Mesothelial cell of epicardium (in vitro differentiated cells): ENCODE measurements around the gene EHD4. TPM values are rescaled to one million over a fixed set of nuclear protein-coding genes. Genes with fewer than 3 reads are reported as not detected.
A peak's percentile ranks its signal among the peaks of the same experiment; 100 is the strongest.

Source experiments
- DNase-seq, 2 experiments: peaks; one replicate each; pipeline ENCODE4 v3.0.0; 2021; ENCODE audit warnings: low spot score in 2 of 2; ENCODE audit not compliant: unreplicated experiment in 2 of 2
- H3K27ac Mint-ChIP-seq: 2 replicates; pipeline ENCODE4 v1.8.0; 2021; ENCODE audit warnings: mixed read lengths
- H3K27me3 Mint-ChIP-seq: 2 replicates; pipeline ENCODE4 v1.8.0; 2021; ENCODE audit warnings: low read depth, mixed read lengths
- H3K36me3 Mint-ChIP-seq: 2 replicates; pipeline ENCODE4 v1.8.0; 2021; ENCODE audit warnings: mixed read lengths
- H3K4me1 Mint-ChIP-seq: 2 replicates; pipeline ENCODE4 v1.8.0; 2021; ENCODE audit warnings: mixed read lengths
- H3K4me3 Mint-ChIP-seq: 2 replicates; pipeline ENCODE4 v1.8.0; 2021; ENCODE audit warnings: mild to moderate bottlenecking, moderate library complexity, mixed read lengths
- H3K9me3 Mint-ChIP-seq: 2 replicates; pipeline ENCODE4 v1.8.0; 2021; ENCODE audit warnings: mixed read lengths
- total RNA-seq: library from RNA; stranded (reverse); gene quantifications from 3 replicates; pipeline ENCODE4 v1.2.1, GENCODE V29; 2021
- TF ChIP-seq, protein P1 (sequence below): fragments of 200-600 bp; sonication (generic); IDR thresholded peaks from one replicate; pipeline ENCODE4 v1.5.0; 2021; ENCODE audit warnings: antibody characterized with exemption; ENCODE audit not compliant: unreplicated experiment

Gene EHD4
- total RNA-seq, 1 donor from 2014 or later, result 16.1 TPM

DNA sequence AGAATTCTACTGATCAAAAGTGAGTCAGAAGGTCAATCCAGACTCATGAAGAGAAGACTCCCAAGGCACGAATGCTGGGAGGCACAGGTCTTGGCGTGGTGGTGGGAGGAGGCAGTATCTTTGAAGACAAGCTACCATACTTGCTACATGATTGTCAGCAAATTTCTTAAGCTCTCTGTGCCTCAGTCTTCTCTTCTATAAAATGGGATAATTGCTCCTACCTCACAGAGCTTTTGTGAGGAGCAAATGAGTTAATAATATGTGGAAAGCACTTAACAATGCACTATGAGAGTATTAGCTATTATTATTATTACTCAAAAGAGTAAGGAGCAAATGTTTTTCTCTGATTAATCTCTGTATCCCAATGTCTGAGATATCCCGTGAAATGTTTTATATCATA lies 36.2 kb downstream of the EHD4 start:
- Mint-ChIP-seq H3K36me3 (peaks cover 6% of the 10 kb centered on the region), H3K4me3 (no peak overlapping the region), H3K27me3 (no peaks in the 10 kb centered on the region), H3K9me3 (no peaks in the 10 kb centered on the region), H3K27ac (no peak overlapping the region), H3K4me1 (peaks cover 26% of the 10 kb centered on the region)
- DNase-seq, result no peak
- TF ChIP-seq, protein P1, sequence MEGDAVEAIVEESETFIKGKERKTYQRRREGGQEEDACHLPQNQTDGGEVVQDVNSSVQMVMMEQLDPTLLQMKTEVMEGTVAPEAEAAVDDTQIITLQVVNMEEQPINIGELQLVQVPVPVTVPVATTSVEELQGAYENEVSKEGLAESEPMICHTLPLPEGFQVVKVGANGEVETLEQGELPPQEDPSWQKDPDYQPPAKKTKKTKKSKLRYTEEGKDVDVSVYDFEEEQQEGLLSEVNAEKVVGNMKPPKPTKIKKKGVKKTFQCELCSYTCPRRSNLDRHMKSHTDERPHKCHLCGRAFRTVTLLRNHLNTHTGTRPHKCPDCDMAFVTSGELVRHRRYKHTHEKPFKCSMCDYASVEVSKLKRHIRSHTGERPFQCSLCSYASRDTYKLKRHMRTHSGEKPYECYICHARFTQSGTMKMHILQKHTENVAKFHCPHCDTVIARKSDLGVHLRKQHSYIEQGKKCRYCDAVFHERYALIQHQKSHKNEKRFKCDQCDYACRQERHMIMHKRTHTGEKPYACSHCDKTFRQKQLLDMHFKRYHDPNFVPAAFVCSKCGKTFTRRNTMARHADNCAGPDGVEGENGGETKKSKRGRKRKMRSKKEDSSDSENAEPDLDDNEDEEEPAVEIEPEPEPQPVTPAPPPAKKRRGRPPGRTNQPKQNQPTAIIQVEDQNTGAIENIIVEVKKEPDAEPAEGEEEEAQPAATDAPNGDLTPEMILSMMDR, result no peak

DNA sequence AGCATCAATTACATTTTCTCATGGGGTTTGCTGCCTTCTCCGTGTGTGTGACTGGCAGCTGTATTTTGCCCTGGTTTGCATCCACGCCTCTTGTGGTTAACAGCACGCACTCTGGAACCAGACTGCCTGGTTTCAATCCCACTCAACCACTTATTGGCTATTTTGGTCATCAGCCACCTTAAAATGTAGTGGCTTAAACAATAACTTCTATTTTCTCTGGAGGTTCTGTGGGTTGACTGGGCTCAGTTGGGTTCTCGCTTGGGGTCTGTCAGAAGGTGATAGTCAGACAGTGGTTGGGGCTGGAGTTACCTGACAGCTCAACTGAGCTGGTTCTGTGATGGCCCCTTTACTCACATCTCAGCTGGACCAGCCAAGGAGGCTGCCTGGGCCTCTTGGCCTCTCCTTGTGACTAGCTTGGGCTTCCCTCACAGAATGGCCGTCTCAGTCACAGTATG lies 36.8 kb downstream of the EHD4 start:
- H3K36me3 Mint-ChIP-seq, result peaks cover 6% of the 10 kb centered on the region
- no peak overlapping the region for H3K27ac Mint-ChIP-seq
- TF ChIP-seq, protein P1, result no peak
- H3K4me3 Mint-ChIP-seq, result no peak overlapping the region
- peaks cover 28% of the 10 kb centered on the region for H3K4me1 Mint-ChIP-seq
- DNase-seq, result no peak
- H3K9me3 Mint-ChIP-seq, result no peaks in the 10 kb centered on the region
- no peaks in the 10 kb centered on the region for H3K27me3 Mint-ChIP-seq

DNA sequence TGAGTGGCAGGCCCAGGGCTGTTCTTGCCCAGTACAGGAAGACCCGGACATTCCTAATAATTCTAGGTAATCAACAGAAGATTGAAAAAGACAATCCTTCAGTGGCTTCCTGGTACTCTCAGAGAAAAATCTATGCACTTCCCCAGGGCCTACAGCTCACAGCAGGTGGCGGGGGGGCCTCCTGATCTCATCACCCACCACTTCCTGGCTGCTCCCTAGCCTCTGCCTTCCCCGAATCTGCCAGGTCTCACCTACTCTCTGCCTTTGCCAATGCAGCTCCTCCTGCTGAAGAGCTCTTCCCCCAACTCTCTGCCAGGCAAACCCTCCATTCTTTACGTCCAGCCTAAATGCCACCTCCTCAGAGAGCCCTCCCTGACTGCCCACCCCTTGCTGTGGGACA lies 37.5 kb downstream of the EHD4 start:
- Mint-ChIP-seq H3K9me3 (no peaks in the 10 kb centered on the region), H3K36me3 (peaks cover 6% of the 10 kb centered on the region), H3K27me3 (no peaks in the 10 kb centered on the region), H3K4me3 (no peak overlapping the region), H3K4me1 (peaks cover 35% of the 10 kb centered on the region), H3K27ac (peak overlapping the region; percentile 0)
- TF ChIP-seq, protein P1, result no peak
- DNase-seq, result no peak

DNA sequence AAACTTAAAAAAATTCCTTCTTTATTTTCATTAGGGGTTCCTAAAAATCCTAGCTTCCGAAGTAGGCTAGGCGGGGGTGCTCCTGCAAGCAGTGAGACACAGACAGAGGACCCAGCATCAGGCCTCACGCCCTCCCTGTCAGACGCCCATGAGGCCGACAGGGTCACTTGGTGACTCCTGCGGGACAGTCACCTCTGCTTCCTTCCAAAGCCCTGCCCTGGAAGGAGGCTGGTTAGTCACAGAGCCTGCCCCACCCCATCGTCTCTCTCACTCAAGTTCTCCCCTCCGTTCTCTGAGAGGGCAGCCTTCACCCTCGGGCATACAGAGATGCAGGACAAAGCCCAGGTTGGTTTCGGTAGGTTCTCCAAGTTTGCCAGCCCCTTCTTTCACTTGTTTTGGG lies 38.6 kb downstream of the EHD4 start:
- DNase-seq, result no peak
- Mint-ChIP-seq H3K9me3 (no peaks in the 10 kb centered on the region), H3K27me3 (no peaks in the 10 kb centered on the region), H3K4me3 (no peak overlapping the region), H3K27ac (no peak overlapping the region), H3K4me1 (peaks cover 45% of the 10 kb centered on the region), H3K36me3 (peaks cover 4% of the 10 kb centered on the region)
- TF ChIP-seq, protein P1, result no peak

DNA sequence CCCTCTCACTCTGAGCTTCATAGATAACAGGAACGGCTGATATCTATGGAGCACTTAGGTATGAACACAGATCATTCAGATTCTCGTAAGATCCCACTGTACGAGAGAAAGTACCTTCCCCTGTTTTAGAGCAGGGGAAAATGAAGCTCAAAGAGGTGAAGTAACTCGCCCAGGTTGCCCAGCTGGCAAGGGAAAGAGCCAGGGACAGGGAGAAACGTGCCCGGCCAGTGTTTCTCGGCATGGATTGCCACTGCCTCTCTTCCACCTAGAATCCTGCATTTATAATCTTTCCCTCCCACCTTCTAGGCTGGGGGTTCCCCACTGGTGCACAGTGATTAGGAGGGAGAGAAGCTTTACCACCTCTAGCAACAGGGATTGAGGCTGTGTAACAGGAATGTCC lies 39.0 kb downstream of the EHD4 start:
- Mint-ChIP-seq H3K4me1 (peaks cover 49% of the 10 kb centered on the region), H3K9me3 (no peaks in the 10 kb centered on the region), H3K27me3 (no peaks in the 10 kb centered on the region), H3K27ac (peak overlapping the region; percentile 92), H3K36me3 (peaks cover 4% of the 10 kb centered on the region), H3K4me3 (peak overlapping the region; percentile 45)
- TF ChIP-seq, protein P1, result no peak
- DNase-seq, result no peak
